SHP77 treated with DMSO at 0.1 percent for 48 hours (cell line): ENCODE results near the gene GFAP.

Source experiments
- DNase-seq: peaks from one replicate; lab custom pipeline; 2025; lab: John Stamatoyannopoulos, UW

The GFAP gene

DNA sequence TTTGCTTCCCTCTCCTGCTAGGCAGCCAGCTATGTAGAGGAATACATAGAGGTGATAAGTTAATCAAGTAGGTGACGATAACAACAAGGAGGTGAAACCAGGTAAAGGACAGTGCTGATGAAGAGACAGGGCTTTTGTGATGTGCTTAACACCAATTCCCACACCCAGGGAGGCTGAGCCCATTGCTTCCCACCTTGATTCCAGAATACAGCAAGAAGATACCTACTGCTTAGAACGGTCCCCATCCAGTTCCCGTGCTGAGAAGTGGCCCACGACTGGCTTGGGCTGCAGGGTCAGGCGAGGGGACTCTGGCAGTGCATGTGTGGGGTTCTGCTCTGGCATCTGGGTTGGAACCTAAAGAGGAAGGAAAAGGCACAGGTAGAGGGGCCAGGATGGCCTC, 16.1 kb upstream of the GFAP start:
- no peak for DNase-seq

DNA sequence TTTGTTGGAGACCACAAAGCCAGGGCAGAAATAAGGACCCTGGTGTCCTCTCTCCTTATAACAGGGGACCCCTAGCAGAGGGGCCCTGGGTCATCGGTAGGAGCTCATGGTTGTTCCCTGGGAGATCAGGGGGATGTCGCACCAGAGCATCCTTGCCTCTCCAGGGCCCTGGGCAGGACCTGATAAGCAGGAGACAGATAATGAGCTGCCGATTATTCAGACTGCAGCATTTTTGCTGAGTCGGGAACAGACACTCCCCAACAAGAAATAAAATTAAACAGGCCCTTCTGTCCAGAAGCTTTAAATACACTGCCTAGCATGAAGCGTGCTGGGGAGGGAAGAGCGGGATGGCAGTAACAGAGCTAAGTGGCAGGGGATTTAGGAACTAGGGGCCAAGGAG, 15.4 kb upstream of the GFAP start:
- no peak for DNase-seq

DNA sequence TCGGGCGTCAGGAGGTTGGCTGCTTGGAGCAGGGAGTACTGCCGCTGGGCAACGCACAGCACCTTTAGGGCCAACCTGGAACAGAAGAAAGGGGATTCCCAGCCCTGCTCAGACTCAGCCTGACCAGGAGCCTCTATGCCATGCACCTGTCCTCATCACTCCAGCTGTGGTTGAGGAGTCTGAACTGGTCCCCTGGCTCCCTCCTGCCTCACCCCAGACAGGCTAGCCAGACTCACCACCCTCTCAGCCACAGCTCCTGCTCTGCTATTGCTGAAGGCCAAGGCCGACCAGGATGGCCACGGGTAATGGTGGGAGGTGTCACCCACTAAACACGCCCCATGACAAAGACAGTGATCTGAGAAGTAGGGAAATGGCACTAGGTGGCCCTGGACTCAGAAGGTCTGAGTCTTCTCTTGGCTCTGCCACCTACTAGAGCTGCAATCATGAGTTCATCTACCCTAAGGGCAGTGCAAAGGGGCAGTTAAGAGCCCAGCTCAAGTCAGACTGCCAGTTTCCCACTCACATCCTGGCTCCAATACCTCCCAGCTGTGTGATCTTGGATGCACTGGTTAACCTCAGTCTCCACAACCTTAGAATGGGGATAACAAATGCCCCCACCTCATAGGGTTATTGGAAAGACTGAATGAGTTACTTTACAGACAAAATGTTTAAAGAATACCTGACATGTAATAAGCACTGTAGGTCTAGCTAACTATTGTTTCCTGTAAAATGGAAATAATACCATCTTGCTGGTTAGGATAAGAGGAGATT, 13.8 kb upstream of the GFAP start:
- DNase-seq: no peak

DNA sequence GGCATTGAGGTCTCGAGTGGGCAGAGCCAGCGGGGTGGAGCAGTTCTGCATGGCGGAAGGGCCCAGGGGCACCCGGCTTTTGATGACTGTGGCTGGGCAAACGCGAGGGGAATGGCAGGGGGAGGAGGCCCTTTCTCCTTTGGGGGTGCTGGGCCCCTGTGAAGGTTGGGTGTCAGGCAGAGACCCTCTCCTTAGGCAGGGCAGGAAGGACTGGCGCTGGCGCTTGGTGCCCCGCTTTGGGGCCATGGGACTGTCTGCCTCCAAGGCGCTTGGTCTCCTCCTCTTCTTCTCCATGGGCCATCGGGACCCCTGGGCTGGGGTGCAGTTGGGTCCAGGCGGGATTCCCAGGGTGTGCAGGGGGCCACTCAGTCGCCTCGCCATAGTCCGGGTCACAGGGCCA, 12.8 kb upstream of the GFAP start:
- no peak for DNase-seq

DNA sequence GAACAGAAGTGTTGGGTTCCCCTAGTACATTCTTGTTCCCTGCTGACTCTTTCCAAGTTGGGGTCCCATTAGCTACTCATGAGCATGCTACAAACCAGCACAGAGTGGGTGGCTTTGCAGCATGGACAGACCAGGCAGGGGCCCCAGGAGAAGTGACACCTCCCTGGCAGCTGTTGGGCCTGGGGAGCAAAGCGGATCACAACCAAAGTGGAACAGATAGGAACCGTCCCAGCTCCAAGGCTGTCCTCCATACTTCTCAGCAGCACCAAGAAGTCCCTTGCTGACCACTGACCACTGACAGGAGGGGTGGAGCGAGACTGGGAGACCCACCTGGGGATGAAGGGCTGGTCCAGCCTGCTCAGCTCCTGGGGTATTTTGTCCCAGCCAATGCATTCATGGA, 12.4 kb upstream of the GFAP start:
- no peak for DNase-seq

DNA sequence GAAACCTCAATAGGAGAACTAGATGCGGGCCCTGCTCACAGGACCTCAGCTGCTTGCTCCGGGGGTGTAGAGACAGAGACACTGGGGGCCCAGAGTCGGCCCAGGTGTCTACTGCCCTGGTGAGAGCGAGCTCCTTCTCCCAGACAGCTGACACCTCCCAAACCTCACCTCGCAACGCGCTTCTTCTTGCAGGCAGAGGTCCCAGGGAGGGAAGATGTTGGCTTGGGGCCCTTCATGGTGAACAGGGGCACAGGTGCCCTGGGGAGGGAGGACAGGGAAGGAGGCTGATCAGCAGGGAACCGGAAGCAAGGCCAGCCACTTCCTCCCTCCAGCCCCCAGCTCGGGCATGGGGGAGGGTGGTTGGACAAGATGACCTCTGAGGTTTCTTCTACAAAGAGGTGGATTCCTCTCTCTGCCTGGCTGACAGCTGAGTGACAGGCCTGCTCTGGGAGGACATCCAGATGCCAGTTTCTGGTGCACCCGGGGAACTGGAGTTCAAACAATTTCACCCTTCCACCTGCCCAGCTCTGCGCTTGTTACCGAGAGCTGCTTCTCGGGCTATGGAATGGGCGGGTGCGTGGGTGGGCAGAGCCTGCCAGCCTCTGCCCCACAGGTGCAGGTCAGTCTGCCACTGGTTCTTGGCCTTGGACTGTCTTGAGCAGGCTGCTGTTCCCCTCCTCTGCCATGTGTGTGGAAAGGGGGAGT, 11.7 kb upstream of the GFAP start:
- DNase-seq: no peak

DNA sequence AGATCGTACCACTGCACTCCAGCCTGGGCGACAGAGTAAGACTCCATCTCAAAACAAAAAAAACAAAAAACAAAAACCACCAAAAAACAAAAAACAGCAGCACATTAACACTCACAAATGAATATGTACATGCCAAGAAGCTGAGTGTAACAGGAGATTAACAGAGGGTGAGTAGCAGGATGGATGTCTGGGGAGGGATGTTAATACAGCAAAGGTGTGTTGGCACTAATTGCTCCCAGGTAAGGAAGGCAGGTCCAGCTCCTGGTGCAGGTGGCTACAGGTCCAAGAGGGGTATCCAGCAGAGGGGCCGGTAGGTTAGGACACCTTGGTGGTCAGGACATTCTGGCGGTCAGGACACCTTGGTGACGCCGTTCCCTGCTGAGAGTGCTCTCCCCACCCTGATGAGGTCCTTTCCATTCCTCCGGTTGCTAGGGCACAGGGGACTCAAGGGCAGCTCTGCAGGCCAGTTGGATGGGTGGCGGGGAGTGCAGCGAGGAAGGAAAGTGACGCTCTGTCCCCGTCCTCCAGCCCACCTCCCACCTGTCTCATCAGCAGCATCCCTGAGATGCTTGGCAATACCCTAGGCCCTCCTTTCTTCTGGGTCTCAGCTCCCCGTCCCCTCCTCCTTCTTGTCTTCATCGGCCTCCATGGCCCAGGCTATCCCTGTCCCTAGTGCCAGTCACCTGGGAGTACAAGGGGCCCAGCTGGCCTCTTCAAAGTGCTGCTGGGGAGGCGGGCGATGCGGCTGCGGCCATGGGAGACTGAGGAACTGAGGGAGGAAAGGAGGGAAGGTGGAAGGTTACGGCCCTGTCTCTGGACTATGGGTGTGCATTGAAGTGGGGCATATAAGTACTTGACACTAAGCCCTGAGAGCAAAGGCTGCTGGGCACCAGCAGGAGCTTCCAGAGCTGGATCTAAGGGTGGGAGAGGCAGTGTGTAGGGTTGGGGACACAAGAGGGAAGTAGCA, 10.7 kb upstream of the GFAP start:
- no peak for DNase-seq

DNA sequence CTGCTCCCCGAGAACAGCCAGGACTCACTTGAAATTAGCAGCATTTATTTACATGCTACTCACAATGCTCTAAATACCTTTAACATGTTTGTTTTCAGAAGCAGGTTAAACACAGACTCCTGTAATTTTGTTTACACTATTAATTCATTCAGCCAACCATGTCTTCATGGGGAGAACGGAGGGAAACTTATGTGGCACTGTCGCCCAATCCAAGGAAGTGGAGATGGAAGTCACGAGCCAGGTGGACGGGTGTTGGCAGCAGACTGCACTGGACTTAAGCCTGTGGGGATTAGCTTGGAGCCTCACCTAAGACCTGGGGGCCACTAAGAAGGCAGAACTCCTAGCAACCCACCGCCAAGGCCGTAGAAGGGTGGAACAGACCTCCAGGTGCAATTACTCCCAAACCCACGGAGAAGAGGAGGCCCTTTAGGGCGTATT, 8.8 kb upstream of the GFAP start:
- DNase-seq: no peak

DNA sequence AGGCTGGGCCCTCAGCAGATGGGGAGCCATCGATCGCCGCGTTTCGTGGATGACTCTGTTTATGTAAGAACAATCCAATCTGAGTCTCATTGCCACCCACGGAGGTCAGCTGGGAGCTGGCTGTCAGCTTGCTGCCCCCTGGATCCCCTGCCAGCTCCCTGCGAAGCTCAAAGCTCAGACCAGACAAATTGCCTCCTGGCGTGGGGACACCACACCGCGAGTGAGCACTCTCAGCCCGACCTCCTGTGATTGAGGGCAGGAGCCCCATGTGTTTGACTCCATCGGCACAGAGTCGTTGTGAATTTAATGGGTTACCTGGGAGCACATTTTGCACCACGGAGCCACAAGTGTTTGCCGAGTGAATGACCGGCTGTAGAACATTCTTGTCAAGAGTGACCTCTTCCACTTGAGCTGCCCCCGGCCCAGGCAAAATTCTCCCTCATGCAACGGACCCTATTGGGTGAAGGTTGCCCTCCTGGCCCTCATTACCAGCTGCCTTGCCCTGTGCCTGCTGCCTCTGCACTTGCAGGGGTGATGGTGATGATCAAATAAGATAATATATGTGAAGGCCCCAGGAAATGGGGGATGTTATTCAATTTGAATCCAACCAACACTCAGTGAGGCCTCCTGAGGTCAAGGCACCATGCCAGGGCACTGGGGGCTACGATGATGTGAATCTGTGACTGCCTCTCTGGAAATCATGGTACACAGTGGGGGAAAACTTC, 7.6 kb upstream of the GFAP start:
- DNase-seq: no peak

DNA sequence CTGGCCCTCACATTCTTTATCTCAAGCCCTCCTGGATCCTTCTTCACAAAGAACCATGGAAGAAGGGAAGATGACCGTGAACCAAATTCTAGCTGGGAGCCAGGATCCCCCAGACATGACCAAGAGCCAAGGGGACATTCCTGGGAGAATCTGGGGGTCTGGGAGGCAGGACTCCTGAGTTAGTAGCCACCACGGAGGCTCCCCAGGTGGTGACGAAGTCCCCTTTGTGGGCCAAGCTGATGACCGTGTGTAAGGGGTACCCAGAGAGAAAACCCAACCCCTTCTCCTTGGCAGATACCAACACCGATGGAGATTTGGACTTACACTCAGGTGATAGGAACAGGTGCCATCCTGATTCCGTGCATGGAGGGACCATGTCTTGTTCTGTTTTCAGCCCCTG, 6.8 kb upstream of the GFAP start:
- no peak for DNase-seq

DNA sequence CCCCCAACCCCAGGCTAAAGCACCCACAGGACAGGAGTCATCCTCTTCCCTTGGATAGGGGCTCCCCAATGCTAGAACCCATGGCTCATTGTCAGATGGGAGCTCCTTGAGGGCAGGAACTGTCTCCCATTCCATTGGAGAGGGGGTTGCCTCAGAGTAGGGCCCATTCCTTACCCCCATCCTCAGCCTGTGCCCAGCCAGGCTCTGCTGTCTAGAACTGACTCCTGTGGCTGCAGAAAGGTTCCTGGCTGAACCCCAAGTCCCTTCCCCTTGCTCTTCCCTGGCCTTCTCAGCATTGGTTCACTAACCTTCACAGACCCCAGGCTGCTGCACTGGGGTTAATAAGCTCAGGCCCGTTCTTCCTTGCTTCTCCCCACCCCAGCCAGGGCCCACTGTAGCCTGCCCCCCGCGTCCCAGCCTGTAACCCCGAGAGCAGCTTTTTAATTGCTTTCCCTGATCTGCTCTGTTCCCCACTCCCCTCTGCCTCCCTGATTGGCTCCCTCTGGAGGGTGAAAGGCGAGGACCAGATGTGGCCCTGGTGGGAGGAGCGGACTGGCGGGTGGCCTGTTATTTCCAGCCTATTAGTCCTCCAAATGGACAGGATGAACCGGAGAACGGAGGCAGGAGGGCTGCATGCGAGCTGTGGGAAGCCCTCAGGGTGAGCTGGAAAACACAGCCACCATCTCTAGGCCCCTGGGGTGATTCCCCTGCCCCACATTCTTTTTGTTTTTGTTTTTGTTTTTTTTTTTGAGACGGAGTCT, 6.0 kb upstream of the GFAP start:
- no peak for DNase-seq

DNA sequence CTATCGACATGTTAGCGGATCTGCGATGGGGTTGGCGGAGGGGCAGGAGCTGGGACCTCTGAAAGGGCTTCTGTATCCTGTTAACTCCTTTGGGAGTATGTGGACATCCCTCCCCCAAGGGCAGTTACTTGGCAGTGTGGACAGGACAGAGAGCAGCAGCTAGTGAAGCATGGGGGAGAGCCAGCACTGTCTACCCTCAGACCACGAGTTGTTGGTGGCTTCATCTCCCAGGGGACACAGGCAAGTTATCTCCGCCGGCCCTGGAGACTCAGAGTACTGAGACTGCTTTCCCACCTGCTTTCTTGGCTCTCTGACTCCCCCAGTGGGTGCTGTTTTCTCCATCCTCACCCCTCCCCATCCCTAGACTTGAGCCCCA, 5.3 kb upstream of the GFAP start:
- DNase-seq: no peak

DNA sequence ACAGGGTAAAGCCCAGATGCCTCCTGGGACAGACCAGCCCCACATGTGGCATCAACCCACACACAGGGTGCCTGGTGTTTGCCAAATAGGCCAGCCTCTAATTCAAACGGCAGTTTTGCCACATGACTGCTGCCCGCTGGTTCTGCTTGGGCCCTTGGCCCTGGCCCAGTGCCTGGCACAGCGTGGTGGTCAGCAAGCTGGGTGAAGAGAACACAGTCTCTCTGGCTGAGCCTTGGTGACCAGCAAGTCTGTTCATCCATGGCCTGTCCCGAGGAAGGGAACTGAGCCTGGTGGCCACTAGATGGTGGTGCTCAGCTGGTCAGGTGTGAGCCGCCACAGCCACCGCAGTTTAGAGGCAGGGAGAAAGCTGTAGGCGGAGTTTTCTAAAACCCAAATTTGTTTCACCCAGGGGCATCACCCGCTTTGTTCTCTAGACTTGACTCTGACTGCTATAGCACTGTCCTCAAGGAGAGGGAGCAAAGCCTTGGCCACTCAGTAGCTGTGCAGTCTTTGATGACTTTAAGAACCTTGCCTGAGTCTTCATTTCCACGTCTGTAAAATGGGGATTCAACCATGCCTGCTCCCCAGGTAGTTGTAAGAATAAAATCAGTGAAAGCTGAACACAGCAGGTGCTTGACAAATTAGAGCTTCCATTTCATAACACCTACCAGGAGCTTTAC, 4.7 kb upstream of the GFAP start:
- peak; percentile 51 for DNase-seq

DNA sequence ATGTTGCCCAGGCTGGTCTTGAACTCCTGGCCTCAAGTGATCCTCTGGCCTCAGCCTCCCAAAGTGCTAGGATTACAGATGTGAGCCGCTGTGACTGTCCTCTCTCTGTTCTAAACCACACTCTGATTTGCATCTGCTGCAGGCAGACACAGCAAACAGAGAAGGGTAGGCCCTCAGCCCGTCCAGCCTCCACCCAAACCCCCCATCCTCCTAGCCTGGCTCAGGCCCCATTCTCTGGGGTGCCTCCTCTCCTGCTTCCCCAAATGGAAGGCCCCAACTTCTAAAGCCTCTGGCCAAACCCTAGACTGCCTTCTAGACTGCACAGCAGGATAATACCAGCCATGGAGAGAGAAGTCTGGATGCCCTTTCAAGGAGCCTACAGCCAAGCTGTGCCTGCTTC, 4.1 kb upstream of the GFAP start:
- DNase-seq: no peak

DNA sequence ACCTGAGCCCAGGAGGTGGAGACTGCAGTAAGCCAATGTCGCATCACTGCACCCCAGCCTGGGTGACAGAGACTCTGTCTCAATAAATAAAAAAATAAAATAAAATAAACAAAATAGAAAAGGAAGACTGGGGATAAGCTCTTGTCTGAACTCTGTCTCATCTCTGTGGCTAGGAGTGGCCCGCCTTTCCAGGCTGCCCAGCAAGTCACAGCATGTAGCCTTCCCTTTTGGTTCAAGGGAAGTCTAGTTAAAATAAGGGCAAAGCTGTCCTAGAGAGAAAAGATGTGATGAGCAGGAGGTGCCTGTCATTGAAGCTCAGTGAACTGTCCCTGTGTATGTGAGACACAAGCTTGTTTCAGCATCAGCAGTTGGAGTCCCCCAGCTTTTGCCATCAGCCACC, 2.7 kb upstream of the GFAP start:
- no peak for DNase-seq

DNA sequence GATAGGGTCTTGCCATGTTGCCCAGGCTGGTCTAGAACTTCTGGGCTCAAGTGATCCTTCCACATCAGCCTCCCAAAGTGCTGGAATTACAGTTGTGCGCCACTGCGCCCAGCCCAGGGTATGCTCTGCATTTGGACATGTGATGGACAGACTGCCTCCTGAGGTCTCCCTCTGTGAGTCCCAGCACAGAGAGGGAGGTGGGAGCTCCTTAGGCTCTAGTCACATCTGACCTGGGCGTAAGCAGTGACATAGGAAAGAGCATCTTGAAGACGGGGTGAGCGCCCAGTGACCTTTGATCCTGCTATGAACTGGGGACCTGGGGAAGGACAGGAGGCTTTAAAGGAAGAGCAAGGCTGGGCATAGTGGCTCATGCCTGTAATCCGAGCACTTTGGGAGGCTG, 2.2 kb upstream of the GFAP start:
- no peak for DNase-seq

DNA sequence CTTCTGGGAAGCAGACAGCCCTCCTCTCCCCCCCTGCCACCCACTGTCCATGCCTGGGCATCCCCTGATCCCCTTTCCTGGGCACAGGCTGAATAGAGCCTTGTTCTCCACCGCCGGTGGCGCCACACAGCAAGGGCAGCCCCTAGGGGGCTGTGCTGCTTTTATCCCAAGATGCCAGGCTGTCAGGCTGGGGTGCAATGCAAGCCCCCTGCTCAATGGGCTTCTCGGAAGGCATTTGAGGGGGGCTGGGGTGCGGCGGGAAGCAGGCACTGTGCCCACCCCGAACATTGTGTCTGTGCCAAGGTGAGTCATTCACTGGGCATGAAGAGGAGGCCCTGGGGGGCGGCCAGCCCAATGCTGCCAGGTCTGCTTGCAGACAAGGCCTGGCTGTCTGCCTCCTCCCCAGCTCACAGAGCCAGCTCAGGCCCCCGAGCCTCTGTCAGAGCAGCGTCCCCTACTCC, 1.5 kb upstream of the GFAP start:
- no peak for DNase-seq

DNA sequence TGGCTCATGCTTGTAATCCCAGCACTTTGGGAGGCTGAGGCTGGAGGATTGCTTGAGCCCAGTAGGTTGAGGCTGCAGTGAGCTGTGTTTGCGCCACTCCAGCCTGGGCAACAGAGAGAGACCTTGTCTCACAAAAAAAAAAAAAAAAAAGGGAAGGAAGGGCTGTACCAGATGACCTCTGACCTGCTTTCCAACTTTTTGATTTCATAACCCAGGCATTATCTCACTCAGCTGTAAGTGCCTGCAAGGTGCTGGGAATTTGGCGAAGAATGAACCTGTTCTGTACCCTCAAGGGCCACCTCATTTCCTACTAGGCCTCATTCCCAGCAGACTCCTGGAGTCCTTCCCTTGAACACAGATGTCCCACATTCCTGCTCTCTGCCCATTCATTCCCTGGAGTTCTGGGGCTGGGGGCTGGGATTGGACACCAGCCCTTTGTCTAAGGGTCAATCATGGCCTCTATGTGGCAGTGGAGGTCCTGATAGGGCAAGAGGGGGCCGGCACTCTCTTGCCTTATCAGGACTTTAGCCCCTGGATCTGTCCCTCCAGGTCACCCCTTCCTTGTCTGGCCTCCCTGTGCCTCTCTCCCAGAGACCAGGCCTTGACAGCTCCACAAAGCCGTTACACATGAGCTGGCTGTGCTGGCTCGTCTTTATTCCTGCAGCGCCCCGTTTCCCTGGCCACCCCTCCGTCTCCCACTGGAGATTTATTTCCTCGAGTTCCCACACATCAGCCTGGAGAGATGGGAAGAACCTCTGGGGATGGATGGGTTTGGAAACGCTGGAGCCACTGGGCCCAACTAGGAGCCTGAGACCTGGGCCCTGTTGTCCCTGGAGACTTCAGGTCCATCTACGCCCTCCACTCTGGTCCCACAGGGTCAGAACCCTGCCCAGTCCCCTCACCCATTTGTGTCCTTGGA, 821 bp upstream of the GFAP start:
- no peak for DNase-seq

DNA sequence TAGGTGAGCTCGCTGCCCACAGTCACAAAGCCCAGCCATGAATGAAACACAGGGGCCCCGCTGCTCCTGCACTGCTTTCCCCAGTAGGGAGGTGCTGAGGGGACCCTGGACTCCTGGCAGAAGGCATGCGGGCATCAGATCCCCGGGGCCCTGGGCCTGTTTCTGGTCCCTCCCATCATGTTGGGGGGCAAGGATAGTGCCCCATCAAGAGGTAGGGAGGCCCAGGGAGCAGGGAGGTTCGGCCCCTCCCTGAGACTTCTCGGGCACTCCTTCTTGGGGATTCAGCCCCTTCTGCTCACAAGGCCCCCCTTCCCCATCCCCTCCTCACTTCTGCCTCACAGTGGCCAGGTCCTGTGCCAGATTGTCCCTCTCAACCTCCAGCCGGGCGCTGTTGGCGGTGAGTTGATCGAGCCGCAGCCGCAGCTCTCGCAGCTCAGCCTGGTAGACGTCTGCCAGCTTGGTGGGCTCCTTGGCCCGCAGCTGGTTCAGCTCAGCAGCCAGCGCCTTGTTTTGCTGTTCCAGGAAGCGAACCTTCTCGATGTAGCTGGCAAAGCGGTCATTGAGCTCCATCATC, 515 bp downstream of the GFAP start:
- DNase-seq: no peak
